Karpas-422 (cell line): Measurements from ENCODE around the gene DHRS4L2. TPM values are rescaled to one million over a fixed set of nuclear protein-coding genes. Genes with fewer than 3 reads are reported as not detected.
A peak's percentile ranks its signal among the peaks of the same experiment; 100 is the strongest.
"Not testable (repeated sequence)": the region's sequence is repeated elsewhere in the genome, so short reads cannot be mapped to it uniquely, and the experiment has no call there.

ENCODE experiments used
- DNase-seq: peaks from one replicate; pipeline ENCODE4 v3.0.0-alpha.2; 2015
- H2AFZ ChIP-seq: fragments of 200-600 bp; sonication (generic); 2 replicates; pipeline ENCODE4 v1.6.1; 2014; ENCODE audit warnings: antibody characterized with exemption, low read length, mixed read lengths
- H3K27ac ChIP-seq: fragments of 200-600 bp; sonication (generic); 2 replicates; pipeline ENCODE4 v1.5.1; 2014; ENCODE audit warnings: mild to moderate bottlenecking, low read length, moderate library complexity
- H3K27me3 ChIP-seq: fragments of 200-600 bp; sonication (generic); 2 replicates; pipeline ENCODE4 v1.6.1; 2014; ENCODE audit warnings: low read length, mixed read lengths
- H3K36me3 ChIP-seq: fragments of 200-600 bp; sonication (generic); 2 replicates; pipeline ENCODE4 v1.6.1; 2014; ENCODE audit warnings: low read length, mixed read lengths; ENCODE audit not compliant: insufficient read depth
- H3K4me1 ChIP-seq: fragments of 200-600 bp; sonication (generic); 2 replicates; pipeline ENCODE4 v1.6.1; 2014; ENCODE audit warnings: mild to moderate bottlenecking, low read length, mixed read lengths
- H3K4me2 ChIP-seq: fragments of 200-600 bp; sonication (generic); 2 replicates; pipeline ENCODE4 v1.6.1; 2014; ENCODE audit warnings: low read length, low read depth, mild to moderate bottlenecking; ENCODE audit not compliant: poor library complexity, severe bottlenecking
- H3K4me3 ChIP-seq: fragments of 200-600 bp; sonication (generic); 2 replicates; pipeline ENCODE4 v1.5.1; 2014; ENCODE audit warnings: mild to moderate bottlenecking, antibody characterized with exemption, low read length, mixed read lengths
- H3K79me2 ChIP-seq: fragments of 200-600 bp; sonication (generic); 2 replicates; pipeline ENCODE4 v1.6.1; 2014; ENCODE audit warnings: mild to moderate bottlenecking, low read length, mixed read lengths
- H3K9ac ChIP-seq: fragments of 200-600 bp; sonication (generic); 2 replicates; pipeline ENCODE4 v1.6.0; 2014; ENCODE audit warnings: low read length
- H3K9me2 ChIP-seq: fragments of 200-600 bp; sonication (generic), shearing (Covaris generic); replicated peaks from 2 replicates; pipeline ENCODE4 v1.6.0; 2014; ENCODE audit warnings: mild to moderate bottlenecking, low read length, moderate library complexity; ENCODE audit not compliant: insufficient read depth
- H3K9me3 ChIP-seq: fragments of 300-700, 200-600 bp; sonication (generic); 2 replicates; pipeline ENCODE4 v1.6.1; 2014; ENCODE audit warnings: low read length, mixed read lengths
- H4K20me1 ChIP-seq: fragments of 200-600 bp; sonication (generic); 2 replicates; pipeline ENCODE4 v1.6.1; 2014; ENCODE audit warnings: mild to moderate bottlenecking, antibody characterized with exemption, low read length, low read depth; ENCODE audit not compliant: insufficient read depth
- total RNA-seq: library from RNA; depleted of rRNA; stranded (reverse); fragments of >200 nt; shearing (Covaris generic); gene quantifications from 2 replicates; pipeline ENCODE4 v1.2.3, GENCODE V29; 2014; ENCODE audit warnings: low replicate concordance

Gene DHRS4L2
- total RNA-seq, 1 experiment from 2014 or later = 66.1 TPM

DNA sequence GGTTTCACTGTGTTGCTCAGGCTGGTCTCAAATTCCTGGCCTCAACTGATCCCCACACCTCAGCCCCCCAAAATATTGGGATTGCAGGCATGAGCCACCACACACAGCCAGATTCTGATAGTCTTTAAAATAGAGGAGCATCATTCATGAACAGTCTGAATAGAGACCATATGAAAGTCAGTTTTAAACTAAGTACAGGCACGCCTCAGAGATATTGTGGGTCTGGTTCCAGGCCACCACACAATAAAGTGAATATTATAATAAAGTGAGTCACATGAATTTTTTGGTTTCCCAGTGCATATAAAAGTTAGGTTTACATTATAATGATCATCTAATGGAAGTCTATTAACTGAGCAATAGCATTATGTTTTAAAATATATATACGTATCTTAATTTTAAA, 27.0 kb upstream of the DHRS4L2 start:
- not testable (repeated sequence) for H3K9me3 ChIP-seq, H3K4me3 ChIP-seq, H2AFZ ChIP-seq, H3K9ac ChIP-seq, H3K9me2 ChIP-seq, H3K4me1 ChIP-seq, H3K4me2 ChIP-seq, DNase-seq, H3K27me3 ChIP-seq, H4K20me1 ChIP-seq, H3K27ac ChIP-seq, H3K36me3 ChIP-seq, H3K79me2 ChIP-seq

DNA sequence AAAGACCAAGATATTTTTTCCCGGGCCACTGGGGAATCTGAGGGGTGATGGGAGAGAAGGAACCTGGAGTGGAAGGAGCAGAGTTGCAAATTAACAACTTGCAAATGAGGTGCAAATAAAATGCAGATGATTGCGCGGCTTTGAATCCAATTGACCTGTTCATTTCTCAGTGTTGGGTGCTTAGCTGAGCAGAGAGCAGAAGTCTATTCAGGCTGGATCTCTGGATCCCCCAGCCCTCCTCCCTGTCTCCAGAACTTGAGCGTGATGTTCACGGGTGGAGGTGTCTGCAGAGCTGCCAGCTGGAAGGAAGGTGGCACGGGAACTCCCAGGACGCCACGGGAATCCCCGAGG, 19.6 kb upstream of the DHRS4L2 start:
- DNase-seq, H3K27me3 ChIP-seq, H3K27ac ChIP-seq, H2AFZ ChIP-seq, H3K4me2 ChIP-seq, H3K36me3 ChIP-seq, H3K9me3 ChIP-seq, H3K9ac ChIP-seq, H3K4me3 ChIP-seq, H4K20me1 ChIP-seq, H3K79me2 ChIP-seq, H3K9me2 ChIP-seq: not testable (repeated sequence)
- H3K4me1 ChIP-seq = peaks cover 18% of the 10 kb centered on the region

DNA sequence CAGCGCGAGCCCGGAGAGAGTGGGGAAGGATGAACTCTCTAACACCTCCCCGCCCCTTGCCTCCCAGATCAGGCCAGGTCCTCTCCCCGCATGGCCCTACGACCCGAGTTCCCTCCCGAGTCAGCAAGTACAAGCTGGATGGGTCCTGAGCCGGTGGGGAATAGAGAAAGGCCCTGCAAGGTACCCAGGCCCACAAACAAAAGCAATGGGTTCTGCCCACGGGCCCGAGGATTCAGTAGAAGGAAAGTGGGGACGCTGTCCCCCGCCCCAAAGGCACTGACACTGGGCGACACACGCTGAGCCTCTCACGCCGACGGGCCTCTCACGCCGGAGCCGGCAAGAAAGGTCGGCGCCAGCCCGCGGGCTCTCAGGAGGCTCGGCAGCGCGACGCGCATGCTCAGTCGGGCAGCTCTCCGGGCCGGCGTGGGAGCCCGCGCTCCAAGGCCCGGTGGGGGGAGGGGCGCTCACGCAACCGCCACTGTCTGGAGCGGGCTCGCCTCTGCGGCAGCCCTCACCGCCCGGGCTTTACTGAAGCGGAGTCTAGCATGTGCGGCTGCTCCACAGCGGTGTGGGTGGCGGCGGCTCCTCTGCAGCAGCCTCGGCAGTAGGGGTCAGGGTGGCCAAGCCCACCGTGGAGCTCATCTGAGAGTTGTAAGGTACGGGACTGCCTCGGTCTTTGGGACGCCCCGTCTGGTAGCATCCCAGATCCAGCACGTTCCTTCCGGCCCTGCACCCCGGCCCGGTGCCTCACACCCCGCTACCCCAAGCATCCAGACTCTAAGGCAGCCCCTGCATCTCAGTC, 19.0 kb upstream of the DHRS4L2 start:
- Histone ChIP-seq H3K4me2 (peak overlapping the region; percentile 60), H3K4me3 (peak overlapping the region; percentile 34; the same call in 1 of the 2 replicates), H3K9ac (peak overlapping the region; percentile 55), H3K4me1 (peaks cover 18% of the 10 kb centered on the region)
- H3K27me3 ChIP-seq, H3K27ac ChIP-seq, DNase-seq, H3K9me2 ChIP-seq, H3K79me2 ChIP-seq, H3K36me3 ChIP-seq, H3K9me3 ChIP-seq, H4K20me1 ChIP-seq, H2AFZ ChIP-seq: not testable (repeated sequence)

DNA sequence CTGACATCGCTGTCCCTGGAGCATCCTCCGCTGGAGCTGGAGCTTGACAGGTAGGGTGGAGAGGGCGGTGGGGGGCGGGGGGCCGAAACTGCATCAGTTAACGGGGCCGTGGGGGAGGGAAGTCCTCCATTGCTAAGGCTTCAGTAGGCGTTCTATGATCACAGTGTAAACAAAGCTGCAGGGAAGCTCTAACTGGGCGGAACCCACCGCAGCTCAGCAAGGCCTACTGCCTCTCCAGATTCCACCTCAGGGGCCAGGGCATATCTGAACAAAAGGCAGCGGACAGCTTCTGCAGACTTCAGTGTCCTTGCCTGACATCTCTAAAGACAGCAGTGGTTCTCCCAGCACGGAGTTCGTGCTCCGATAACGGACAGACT, 18.5 kb upstream of the DHRS4L2 start:
- H3K9me2 ChIP-seq, H3K79me2 ChIP-seq, H3K4me2 ChIP-seq, H3K36me3 ChIP-seq, H3K27ac ChIP-seq, H3K27me3 ChIP-seq, H4K20me1 ChIP-seq, H2AFZ ChIP-seq, DNase-seq, H3K9me3 ChIP-seq, H3K9ac ChIP-seq, H3K4me3 ChIP-seq: not testable (repeated sequence)
- peaks cover 18% of the 10 kb centered on the region for H3K4me1 ChIP-seq

- not testable (repeated sequence) for H3K9me3 ChIP-seq, H3K9ac ChIP-seq, H3K9me2 ChIP-seq, DNase-seq, H3K4me2 ChIP-seq, H3K36me3 ChIP-seq, H3K79me2 ChIP-seq, H4K20me1 ChIP-seq, H3K4me3 ChIP-seq, H3K4me1 ChIP-seq, H3K27me3 ChIP-seq, H3K27ac ChIP-seq, H2AFZ ChIP-seq
Observed at GRCh38 chr14:23973178-23973577, 15.6 kb upstream of the DHRS4L2 start.

- not testable (repeated sequence) for H3K9ac ChIP-seq, H3K79me2 ChIP-seq, H3K4me3 ChIP-seq, DNase-seq, H4K20me1 ChIP-seq, H3K27me3 ChIP-seq, H2AFZ ChIP-seq, H3K9me3 ChIP-seq, H3K9me2 ChIP-seq, H3K36me3 ChIP-seq, H3K4me2 ChIP-seq, H3K27ac ChIP-seq, H3K4me1 ChIP-seq
Observed at GRCh38 chr14:23974041-23974440, 14.7 kb upstream of the DHRS4L2 start.

GRCh38 chr14:23977208-23977607, 11.5 kb upstream of the DHRS4L2 start:
- peak; percentile 56 for DNase-seq
- not testable (repeated sequence) for H3K4me2 ChIP-seq, H3K36me3 ChIP-seq, H3K27me3 ChIP-seq, H4K20me1 ChIP-seq, H3K27ac ChIP-seq, H3K79me2 ChIP-seq, H3K9me2 ChIP-seq, H3K4me1 ChIP-seq, H3K4me3 ChIP-seq, H2AFZ ChIP-seq, H3K9me3 ChIP-seq, H3K9ac ChIP-seq

DNA sequence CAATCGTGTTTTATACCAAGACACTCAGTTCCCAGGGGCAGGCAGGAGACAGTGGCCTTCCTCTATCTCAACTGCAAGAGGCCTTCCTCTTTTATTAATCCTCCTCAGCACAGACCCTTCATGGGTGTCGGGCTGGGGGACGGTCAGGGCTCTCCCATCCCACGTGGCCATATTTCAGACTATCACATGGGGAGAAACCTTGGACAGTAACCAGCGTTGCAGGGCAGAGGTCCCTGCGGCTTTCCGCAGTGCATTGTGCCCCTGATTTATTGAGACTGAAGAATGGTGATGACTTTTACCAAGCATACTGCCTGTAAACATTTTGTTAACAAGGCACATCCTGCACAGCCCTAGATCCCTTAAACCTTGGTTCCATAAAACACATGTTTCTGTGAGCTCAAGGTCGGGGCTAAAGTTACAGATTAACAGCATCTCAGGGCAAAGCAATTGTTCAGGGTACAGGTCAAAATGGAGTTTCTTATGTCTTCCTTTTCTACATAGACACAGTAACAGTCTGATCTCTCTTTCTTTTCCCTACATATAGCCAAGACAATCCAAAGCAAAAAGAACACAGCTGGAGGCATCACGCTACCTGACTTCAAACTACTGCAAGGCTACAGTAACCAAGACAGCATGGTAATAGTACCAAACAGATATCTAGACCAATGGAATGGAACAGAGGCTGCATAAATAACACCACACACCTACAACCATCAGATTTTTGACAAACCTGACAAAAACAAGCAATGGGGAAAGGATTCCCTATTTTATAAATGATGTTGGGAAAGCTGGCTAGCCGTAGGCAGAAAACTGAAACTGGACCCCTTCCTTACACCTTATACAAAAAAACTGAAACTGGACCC, 6.5 kb upstream of the DHRS4L2 start:
- H3K9me3 ChIP-seq, H3K9me2 ChIP-seq, H4K20me1 ChIP-seq, H3K36me3 ChIP-seq, DNase-seq, H3K27me3 ChIP-seq, H3K4me3 ChIP-seq, H2AFZ ChIP-seq, H3K27ac ChIP-seq, H3K4me1 ChIP-seq, H3K4me2 ChIP-seq, H3K79me2 ChIP-seq, H3K9ac ChIP-seq: not testable (repeated sequence)
